HG03045 (cell line): ENCODE data around the gene GATM.

Experiments
- ATAC-seq: cut with Tn5 transposase; IDR thresholded peaks from one replicate; pipeline ENCODE4 v1.9.1; 2021; ENCODE audit warnings: mild to moderate bottlenecking, moderate library complexity; ENCODE audit not compliant: unreplicated experiment

The GATM gene, protein sequence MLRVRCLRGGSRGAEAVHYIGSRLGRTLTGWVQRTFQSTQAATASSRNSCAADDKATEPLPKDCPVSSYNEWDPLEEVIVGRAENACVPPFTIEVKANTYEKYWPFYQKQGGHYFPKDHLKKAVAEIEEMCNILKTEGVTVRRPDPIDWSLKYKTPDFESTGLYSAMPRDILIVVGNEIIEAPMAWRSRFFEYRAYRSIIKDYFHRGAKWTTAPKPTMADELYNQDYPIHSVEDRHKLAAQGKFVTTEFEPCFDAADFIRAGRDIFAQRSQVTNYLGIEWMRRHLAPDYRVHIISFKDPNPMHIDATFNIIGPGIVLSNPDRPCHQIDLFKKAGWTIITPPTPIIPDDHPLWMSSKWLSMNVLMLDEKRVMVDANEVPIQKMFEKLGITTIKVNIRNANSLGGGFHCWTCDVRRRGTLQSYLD

DNA sequence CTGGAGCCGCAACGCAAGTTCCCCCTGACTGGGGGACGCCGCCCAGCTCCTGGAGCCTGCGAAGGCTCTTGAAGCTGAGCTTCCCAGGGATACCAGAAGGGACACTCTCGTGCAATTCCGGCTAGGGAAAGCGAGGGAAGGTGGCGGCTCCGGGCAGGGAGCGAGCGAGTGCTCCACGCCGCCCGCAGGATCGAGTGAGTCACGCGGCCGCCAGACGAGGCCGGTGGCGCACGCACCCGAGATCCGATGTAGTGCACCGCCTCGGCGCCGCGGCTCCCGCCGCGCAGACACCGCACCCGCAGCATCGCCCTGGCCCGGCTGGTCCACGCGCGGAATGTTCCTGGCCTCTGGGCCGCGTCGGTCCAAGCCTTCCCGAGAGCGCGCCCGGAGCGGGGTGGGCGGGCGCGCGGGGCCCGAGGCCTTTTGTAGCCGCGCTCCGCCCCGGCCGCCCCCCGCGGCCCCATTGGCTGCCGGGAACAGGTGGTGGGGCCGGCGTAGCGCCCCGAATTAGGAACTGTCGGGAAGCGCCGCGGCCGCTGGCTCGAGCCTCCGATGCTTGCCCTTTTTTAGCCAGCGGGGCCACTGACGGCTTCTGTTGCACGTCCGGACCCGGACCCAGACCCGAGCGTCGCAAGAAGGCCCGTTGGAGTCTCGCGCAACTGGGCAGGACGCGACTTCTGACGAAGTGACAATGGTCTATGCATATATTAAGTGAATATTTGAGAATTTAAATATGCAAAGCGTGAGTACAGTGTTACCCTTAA is at the start of gene GATM:
GATM (minus strand) TSS at position 396 of the 764 bp plus-strand sequence; CDS start at position 305, 91 bp downstream.
- ATAC-seq, result peak; percentile 89

DNA sequence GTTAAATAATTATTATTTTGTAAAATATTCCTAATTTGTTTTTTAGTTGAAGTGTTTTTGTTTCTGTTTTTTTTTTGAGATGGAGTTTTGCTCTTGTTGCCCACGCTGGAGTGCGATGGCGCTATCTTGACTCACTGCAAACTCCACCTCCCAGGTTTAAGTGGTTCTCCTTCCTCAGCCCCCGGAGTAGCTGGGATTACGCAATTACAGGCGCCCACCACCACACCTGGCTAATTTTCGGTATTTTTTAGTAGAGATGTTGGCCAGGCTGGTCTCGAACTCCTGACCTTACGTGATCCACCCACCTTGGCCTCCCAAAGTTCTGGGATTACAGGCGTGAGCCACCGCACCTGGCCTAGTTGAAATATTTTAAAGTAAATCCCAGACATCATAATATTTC is 48.7 kb upstream of the GATM start:
- no peak for ATAC-seq

DNA sequence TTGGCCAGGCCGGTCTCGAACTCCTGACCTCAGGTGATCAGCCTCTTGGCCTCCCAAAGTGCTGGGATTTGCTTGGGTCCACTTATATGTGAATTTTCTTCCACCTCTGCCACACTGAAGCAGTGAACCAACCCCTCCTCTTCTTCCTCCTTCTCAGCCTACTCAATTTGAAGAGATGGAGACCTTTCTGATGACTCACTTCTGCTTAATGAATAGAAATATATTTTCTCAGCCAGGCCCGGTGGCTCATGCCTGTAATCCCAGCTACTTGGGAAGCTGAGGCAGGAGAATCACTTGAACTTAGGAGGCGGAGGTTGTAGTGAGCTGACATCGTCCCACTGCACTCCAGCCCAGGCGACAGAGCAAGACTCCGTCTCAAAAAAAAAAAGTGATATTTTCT is 46.8 kb upstream of the GATM start:
- ATAC-seq, result no peak

DNA sequence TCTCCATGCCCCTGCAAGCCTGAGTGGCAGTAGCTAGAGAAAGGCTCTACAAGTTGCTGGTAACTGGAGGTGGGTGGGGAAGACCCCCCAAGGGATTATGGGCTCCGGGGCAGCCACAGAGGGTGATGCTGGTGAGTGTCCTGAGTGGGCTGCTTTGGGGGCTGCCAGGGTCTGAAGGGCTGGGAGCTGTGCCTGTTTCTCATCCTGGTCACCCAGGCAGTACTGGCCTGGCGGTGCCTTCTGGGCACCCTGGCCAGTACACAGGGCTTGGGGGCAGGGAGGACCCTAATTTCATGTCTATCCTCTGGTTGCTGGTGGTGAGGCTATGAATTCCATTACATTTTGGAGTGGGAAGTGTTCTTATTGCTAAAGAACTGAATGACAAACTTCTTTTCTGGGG is 46.1 kb upstream of the GATM start:
- ATAC-seq, result no peak

DNA sequence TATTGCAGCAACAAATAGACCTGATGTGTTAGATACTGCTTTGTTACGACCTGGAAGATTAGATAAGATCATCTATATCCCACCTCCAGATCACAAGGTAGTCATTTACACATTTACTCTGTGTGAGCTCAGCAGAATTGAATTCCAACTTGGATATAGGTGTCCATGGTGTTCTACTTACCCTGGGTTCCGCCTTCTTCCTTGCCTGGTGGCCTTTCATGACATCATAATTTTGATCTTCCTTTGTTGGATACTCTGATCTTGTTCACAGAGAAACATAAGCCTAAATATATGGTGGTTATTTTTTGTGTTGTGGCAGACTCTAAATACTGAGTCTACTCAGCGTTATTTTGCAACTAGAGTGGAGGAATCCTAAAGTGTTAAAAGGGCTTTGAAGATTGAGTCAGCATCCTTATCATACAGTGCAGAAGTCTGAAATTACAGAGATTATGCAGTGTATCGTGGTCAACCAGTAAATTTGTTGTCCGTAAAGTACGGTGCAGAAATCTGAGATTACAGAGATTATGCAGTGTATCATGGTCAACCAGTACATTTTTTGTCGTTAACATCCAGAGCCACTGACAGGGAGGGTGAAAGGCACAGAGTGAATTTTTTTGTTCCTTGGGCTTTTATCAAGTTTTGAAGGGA is 39.1 kb upstream of the GATM start:
- no peak for ATAC-seq

DNA sequence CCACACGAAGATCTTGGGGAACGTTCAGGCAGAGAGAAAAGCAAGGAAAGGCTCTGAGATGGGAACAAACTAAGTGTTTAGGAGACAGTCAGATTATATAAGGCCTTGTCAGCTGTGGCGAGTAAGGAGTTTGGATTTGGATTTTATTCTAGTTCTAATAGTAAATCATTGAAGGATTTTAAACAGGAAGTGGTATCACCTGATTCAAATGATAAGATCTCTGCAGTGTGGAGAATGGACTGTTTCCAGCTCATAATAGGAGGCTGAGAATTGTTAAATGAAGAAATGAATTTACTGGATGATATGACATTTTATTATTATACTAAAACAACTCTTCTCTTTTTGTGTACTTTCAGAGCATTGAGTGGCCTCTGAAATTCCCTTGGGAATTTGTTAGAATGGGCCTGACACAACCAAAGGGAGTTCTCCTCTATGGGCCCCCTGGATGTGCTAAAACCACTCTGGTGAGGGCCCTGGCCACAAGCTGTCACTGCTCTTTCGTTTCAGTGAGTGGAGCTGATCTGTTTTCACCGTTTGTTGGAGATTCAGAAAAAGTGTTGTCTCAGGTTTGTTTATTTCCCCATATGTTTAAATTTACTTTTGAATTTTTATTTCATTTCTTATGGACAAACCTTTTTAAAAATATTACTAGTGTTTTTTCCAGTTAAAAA is 36.0 kb upstream of the GATM start:
- ATAC-seq, result no peak

DNA sequence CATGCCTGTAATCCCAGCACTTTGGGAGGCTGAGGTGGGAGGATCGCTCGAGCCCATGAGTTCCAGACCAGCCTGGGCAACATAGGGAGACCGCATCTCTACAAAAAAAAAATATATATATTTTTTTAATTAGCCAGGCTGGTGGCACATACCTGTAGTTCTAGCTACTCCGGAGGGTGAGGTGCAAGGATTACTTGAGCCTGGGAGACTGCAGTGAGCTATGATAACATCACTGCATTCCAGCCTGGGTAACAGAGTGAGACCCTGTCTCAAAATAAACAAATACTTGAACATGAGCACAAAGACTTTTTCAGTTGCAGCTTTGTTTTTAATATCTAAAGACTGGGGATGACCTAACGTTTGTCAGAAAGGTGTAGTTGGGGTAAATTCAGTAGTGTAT is 31.3 kb upstream of the GATM start:
- ATAC-seq, result no peak

DNA sequence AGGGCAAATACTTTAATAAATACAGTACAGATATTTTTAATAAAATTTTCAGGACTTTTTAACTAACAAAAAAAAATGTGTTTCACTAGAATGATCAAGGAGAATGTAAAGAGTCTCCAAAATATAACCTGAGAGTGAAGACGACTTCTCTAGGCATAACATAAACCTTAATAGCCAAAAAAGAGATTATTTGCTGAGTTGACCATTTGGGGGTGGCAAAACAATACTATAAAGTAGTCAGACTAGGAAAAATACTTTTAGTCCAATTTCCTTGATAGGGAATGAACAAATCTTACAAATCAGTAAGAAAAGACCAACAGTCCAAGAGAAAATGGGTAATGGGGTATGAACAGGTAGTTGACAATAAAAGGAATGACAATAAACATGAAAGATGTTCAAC is 29.4 kb upstream of the GATM start:
- no peak for ATAC-seq

DNA sequence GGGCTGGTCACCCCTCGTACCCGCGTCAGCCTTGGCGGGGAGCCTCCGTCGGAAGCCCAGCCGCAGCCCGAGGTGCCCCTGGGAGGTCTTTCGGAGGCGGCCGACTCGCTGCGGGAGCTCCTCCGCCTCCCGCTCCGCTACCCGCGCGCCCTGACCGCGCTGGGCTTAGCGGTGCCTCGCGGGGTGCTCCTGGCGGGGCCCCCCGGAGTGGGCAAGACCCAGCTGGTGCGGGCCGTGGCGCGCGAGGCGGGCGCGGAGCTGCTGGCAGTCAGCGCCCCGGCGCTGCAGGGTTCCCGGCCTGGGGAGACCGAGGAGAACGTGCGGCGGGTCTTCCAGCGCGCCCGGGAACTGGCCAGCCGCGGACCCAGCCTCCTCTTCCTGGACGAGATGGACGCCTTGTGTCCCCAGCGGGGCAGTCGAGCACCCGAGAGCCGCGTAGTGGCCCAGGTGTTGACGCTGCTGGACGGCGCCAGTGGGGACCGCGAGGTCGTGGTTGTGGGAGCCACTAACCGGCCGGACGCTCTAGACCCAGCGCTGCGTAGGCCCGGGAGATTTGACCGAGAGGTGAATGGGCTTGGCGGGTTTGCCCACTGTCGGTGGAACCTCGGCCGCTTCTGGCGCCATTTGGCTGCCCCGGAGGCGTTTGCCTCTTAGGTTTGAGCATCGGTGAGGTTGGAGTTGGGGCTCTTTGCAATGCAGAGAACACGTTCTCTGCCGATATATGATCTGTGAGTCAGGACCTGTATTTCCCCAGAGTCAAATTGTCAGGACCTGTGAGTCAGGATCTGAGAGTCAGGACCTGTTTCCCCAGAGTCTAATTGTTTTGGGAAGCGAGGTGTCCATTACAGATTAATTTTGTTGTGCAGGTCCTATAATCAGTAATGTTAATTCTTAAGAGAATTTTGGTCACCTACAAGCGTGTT is 24.9 kb upstream of the GATM start:
- peak; percentile 25 for ATAC-seq

DNA sequence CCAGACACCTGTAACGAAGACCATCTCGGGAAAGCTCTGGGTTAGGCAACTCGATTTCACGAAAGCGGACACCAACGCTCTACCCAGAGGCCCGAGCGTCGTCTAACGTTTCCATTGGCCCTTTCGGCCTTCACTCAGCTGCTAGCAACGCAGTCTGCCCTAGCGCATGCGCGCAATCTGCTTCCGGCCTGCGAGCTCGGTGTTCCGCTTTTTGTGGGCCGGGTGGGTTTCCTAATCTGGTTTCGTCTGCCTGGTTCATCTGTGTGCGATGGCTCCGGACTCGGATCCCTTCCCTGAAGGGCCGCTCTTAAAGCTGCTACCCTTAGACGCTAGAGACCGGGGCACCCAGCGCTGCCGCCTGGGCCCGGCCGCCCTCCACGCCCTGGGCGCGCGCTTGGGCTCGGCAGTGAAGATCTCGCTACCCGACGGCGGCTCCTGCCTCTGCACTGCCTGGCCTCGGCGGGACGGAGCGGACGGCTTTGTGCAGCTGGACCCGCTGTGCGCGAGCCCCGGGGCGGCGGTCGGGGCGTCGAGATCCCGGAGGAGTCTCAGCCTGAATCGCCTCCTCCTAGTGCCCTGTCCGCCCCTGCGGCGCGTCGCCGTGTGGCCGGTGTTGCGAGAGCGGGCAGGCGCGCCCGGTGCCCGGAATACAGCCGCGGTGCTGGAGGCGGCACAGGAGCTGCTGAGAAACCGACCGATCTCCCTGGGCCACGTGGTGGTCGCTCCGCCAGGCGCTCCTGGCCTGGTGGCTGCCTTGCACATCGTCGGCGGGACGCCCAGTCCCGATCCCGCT is 24.0 kb upstream of the GATM start:
- ATAC-seq, result peak; percentile 90

DNA sequence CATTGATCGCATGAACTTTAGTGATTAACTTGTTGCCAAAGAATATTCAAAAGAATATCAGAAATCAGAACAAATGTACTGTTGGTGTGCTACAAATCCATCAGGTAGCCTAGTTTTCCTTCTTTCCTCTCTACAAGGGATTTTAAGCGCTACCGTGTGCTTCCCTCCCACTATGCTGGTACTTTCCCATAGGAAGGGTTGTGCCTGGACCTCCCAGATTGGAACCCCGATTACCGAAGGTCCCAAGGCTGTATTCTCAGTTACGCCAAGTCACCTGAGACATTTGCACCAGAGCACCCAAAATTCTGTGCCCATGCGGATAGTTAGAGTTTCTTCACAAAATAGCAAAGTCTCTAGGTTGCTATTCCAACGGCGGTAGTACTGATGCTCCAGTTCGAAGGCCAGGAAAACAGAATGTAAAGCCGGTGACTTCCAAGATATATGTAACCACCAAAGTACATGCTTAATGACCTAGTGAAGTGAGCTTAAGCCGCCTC is 23.4 kb upstream of the GATM start:
- no peak for ATAC-seq

DNA sequence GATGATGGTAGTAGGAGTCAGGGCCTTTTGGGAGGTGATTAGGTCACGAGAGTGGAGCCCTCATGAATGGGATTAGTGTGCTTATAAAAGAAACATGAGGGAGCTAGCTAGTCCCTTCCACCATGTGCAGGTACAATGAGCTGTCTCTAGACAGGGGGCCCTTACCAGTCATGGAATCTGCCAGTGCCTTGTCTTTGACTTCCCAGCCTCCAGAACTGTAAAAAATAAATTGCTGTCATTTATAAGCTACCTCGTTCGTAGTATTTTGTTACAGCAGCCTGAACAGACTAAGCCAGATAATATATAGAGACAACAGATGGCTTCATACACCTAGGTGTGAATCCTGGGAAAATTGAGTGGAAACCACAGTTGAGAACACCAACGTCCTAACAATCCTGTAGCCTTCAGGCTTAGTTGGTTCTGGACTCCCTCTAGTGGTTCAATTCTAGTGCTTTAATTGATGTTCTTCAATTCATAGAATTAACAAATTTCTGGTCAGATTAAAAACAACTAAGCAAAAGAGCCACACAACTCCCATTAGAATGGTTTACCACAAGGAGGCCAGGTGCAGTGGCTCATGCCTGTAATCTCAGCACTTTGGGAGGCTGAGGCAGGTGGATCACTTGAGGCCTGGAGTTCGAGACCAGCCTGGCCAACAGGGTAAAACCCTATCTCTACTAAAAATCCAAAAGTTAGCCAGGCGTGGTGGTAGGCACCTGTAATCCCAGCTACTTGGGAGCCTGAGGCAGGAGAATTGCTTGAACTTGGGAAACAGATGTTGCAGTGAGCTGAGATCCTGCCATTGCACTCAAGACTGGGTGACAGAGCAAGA is 21.3 kb upstream of the GATM start:
- no peak for ATAC-seq

DNA sequence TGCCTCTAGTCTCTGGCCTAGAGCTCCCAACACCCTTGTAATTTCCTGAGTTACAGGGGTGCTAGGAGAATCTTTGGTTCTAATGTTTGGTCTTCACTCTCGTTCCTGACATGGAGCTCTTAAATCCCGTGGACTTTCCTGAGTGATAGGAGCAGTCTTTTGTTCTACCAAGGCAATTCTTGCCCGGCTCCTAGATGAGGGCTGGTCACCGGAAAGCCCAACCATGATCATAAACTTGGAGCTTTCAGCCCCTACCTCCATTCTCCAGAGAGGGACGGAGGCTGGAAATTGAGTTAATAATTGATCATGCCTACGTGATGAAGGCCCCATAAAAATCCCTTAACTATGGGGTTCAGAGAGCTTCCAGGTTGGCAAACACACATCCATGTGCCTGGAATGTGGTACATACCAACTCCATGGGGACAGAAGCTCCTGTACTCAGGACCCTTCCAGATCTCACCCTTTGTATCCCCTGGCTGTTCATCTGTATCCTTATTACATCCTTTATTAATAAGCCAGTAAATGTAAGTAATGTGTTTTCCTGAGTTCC is 18.8 kb upstream of the GATM start:
- ATAC-seq, result no peak

DNA sequence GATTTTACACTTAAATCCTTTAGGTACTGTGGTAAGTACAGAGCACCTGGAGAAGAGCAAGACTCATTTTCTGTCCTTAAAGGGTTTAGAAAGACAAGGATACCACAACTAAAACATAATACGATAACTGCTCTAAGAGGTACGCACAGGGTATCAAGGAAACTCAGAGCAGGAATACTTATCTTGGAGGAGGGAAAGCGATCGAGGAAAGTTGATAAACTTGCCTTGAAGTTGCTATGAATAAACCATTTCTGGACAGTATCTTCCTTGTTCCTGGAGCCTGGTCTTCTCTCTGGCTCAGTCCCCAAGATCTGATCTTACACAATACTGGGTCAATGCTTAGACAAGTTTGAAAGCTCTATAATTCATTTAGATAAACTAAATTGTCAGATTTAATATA is 17.6 kb upstream of the GATM start:
- ATAC-seq, result no peak

DNA sequence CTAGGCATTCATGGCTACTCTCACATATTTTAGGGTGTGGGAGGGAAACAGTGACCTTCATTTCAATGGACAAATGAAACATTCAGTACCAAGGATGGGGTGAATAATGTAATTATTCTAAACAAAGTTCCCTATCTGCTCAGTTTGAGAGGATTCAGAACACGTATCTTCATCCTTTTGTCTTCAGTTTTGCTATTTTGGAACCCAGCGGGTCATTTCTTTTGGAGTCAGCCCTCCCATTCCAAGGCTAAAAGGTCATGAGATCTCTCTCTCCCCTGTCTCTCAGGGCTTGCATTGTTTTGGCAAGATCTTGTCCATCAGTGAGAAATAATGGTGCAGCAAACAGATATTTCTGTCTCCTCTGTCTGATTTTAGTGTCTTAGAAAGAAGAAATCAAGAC is 16.3 kb upstream of the GATM start:
- no peak for ATAC-seq

DNA sequence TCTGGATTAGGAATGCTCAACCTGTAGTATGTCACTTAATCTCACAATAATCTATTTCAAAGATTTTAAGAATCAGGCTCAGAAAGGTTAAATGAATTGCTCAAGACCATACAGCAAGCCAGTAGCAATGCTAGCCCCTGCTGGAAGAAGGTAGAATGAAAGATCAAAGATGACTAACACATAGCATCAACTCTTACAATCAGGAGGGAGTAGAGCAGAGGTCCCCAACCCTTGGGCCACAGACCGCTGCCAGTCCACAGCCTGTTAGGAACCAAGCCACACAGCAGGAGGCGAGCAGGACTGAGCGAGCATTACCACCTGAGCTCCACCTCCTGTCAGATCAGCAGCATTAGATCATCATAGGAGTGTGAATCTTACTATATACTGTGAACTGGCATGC is 15.5 kb upstream of the GATM start:
- ATAC-seq, result no peak

DNA sequence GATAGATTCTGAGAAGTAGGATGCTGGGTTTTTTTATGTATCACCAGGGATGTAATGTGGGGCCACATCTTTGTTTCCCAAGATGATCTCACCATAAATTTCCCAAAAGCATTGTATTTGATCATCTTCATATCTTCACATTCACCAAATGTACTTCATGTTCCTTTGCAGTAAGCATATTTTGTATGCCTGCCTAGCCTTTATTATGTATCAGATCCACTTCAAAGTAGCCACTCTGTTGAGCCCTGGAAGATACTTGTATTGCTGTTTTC is 14.2 kb upstream of the GATM start:
- ATAC-seq, result no peak
